ENCODE measurements around the gene DUSP19.
A peak's percentile ranks its signal among the peaks of the same experiment; 100 is the strongest.
"Not testable (repeated sequence)": the region's sequence is repeated elsewhere in the genome, so short reads cannot be mapped to it uniquely, and the experiment has no call there.

Gene DUSP19

GRCh38 chr2:183078464-183079138, at the start of gene DUSP19:
Gene DUSP19, plus strand, starts transcription at chr2:183078747. Its CDS starts 187 bp downstream, at chr2:183078934.
- peak; percentile 97 for DNase-seq (ENCODE audit: low spot score)

GRCh38 chr2:183029219-183029618, 49.3 kb upstream of the DUSP19 start:
- no peak for DNase-seq (ENCODE audit: low spot score)

DNA sequence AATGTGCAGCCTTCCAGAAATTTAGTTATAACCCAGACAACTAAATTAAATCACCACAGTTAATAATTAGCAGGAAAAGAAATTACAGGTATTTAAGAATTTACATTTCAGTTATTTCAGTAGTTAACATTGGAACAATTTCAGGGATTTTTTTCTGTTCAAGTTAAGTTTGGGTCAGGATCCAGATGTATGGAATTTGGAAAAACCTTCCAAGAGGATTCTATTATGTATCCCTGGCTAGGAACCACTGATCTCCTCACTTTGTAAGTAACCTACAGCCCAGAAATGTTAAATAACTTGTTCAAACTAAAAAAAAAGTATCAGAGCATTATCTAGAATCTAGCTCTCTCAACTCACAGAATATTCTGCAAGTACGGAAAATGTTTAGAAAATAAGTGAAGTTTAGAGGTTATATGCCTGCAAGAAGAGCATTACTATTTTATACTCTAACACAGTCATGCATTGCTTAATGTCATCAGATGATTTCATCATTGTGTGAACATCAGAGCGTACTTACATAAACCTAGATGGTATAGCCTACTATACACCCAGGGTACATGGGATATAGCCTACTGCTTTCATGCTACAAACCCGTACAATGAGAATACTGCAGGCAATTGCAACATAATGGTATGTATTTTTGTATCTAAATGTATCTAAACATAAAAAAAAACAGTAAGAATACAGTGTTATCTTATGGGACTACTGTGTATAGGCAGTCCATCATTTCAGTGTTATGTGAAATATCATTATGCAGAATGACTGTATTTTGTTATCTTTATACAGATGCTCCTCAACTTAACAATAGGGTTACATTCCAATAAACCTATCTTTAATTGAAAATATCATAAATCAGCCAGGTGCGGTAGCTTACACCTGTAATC, 46.4 kb upstream of the DUSP19 start:
- no peak for DNase-seq (ENCODE audit: low spot score)

- no peak for DNase-seq (ENCODE audit: low spot score)
Observed at GRCh38 chr2:183033951-183034350, 44.6 kb upstream of the DUSP19 start.

GRCh38 chr2:183034806-183035205, 43.7 kb upstream of the DUSP19 start:
- DNase-seq (ENCODE audit: low spot score), result no peak

GRCh38 chr2:183035298-183035953, 43.1 kb upstream of the DUSP19 start:
- peak; percentile 11 for DNase-seq (ENCODE audit: low spot score)

DNA sequence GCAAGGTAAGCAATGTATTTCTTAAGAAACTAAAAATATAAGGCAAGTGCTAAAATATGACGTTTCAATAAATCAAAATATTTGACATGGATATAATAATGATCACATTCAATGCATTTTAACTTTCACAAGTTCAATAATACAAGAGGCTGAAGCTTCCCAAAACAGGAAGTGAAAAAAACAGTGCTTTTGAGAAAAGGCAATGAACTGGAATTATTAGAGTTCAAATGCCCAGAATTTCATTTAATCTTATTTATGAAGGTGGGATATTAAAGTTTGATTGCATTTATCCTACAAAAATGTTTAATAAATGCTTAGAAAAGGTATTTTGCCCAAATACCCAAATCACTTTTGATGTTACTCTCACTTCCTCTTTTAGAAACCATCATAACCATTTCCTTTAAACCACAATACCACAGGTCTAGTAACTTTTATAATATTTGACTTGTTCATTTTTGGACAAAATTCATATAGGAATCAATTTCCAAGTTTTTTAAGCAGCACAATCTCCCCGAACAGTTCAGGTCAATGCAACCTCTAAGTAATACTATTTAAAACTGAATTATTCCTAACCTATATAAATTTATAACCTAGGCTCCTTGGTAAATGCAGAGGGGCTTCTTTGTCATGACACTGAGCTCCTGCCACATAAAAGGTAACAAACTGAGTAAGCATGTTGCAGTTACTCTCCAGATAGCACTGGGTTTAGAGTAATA, 42.4 kb upstream of the DUSP19 start:
- no peak for DNase-seq (ENCODE audit: low spot score)

- no peak for DNase-seq (ENCODE audit: low spot score)
Observed at GRCh38 chr2:183037074-183037552, 41.4 kb upstream of the DUSP19 start.

- peak; percentile 51 for DNase-seq (ENCODE audit: low spot score)
Observed at GRCh38 chr2:183037553-183038340, 40.8 kb upstream of the DUSP19 start.

- peak; percentile 76 for DNase-seq (ENCODE audit: low spot score)
Observed at GRCh38 chr2:183038341-183039300, 39.9 kb upstream of the DUSP19 start, which contains the start of gene NCKAP1. Gene NCKAP1, minus strand, starts transcription at chr2:183038457. Its CDS starts 358 bp downstream, at chr2:183038099.

DNA sequence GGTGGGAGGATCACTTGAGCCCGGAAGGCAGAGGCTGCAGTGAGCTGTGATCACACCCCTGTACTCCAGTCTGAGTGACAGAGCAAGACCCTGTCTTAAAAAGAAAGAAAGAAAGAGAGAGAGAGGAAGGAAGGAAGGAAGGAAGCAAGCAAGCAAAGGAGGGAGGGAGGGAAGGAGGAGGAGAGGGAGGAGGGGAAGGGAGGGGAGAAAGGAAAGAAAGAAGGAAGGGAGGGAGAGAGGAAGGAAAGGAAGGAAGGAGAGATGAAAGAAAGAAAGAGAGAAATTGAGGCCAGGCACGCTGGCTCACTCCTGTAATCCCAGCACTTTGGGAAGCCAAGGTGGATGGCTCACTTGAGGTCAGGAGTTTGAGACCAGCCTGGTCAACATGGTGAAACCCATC, 37.9 kb upstream of the DUSP19 start:
- no peak for DNase-seq (ENCODE audit: low spot score)

GRCh38 chr2:183043580-183043979, 35.0 kb upstream of the DUSP19 start:
- not testable (repeated sequence) for DNase-seq (ENCODE audit: low spot score)

DNA sequence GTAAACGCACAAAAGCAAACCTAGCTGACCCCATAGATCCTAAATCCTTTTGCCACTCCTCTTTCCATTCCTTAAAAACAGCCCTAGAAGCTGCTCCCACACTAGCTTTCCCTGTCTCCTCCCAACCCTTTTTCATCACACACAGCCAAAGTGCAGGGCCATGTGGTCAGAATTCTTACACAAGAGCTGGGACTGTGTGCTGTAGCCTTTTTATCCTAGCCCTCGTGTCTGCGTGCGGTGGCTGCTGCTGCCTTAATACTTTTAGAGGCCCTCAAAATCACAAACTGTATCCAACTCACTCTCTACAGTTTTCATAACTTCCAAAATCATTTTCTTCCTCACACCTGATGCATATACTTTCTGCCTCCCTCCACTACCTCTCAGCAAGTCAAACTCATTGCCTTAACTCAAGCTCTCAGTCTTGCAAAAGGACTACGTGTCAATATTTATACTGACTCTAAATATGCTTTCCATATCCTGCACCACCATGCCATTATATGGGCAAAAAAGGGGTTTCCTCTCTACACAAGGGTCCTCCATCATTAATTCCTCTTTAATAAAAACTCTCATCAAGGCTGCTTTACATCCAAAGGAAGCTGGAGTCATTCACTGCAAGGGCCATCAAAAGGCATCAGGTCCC, 30.9 kb upstream of the DUSP19 start:
- DNase-seq (ENCODE audit: low spot score), result not testable (repeated sequence)

GRCh38 chr2:183049420-183049819, 29.1 kb upstream of the DUSP19 start:
- no peak for DNase-seq (ENCODE audit: low spot score)

GRCh38 chr2:183057333-183057985, 21.1 kb upstream of the DUSP19 start:
- DNase-seq (ENCODE audit: low spot score), result peak; percentile 21

DNA sequence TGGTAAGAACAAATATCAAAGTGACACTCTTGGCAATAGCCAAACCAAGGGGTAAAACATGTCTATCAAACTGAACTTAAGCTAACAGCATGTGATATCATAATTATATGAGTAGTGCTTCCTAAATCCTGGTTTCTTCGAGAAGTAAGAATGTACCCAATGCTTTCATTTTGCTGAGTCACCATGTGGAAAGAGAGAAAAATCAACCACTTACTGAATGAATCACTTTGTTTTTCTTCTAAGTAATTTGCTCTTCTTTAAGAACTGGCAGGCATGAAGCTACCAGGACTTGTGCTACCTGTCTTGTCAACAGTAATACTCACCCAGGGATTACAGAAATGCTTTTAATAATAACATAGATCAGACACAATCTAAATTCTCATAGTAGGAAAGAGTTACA, 19.0 kb upstream of the DUSP19 start:
- DNase-seq (ENCODE audit: low spot score), result no peak

- no peak for DNase-seq (ENCODE audit: low spot score)
Observed at GRCh38 chr2:183060571-183061231, 17.8 kb upstream of the DUSP19 start.

GRCh38 chr2:183063083-183063482, 15.5 kb upstream of the DUSP19 start:
- DNase-seq (ENCODE audit: low spot score), result peak; percentile 75
